ENCODE data around the gene CLN6. TPM values are rescaled to one million over a fixed set of nuclear protein-coding genes. Genes with fewer than 3 reads are reported as not detected.
A peak's percentile ranks its signal among the peaks of the same experiment; 100 is the strongest.

The CLN6 gene
- total RNA-seq, 1 experiment from 2014 or later: 31.4 TPM

GRCh38 chr15:68209272-68209671 lies 20.3 kb downstream of the CLN6 start:
- peaks cover 15% of the 10 kb centered on the region for H3K36me3 Mint-ChIP-seq (ENCODE audit: insufficient read depth, unreplicated experiment)
- no peak for DNase-seq (ENCODE audit: unreplicated experiment)
- H3K27ac Mint-ChIP-seq (ENCODE audit: low read depth, unreplicated experiment): no peak overlapping the region
- H3K9me3 Mint-ChIP-seq (ENCODE audit: unreplicated experiment): no peaks in the 10 kb centered on the region
- no peak overlapping the region for H3K4me3 Mint-ChIP-seq (ENCODE audit: unreplicated experiment)
- no TSS peak for BruUV-seq (replicated peaks)
- TF ChIP-seq, protein P1, sequence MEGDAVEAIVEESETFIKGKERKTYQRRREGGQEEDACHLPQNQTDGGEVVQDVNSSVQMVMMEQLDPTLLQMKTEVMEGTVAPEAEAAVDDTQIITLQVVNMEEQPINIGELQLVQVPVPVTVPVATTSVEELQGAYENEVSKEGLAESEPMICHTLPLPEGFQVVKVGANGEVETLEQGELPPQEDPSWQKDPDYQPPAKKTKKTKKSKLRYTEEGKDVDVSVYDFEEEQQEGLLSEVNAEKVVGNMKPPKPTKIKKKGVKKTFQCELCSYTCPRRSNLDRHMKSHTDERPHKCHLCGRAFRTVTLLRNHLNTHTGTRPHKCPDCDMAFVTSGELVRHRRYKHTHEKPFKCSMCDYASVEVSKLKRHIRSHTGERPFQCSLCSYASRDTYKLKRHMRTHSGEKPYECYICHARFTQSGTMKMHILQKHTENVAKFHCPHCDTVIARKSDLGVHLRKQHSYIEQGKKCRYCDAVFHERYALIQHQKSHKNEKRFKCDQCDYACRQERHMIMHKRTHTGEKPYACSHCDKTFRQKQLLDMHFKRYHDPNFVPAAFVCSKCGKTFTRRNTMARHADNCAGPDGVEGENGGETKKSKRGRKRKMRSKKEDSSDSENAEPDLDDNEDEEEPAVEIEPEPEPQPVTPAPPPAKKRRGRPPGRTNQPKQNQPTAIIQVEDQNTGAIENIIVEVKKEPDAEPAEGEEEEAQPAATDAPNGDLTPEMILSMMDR (IDR thresholded peaks at IDR 0.05; ENCODE audit: unreplicated experiment): no peak
- H3K4me1 Mint-ChIP-seq (ENCODE audit: insufficient read depth, unreplicated experiment): peaks cover 6% of the 10 kb centered on the region
- ChIA-PET CTCF (no interaction called here), POLR2A (no interaction called here)
- H3K27me3 Mint-ChIP-seq (ENCODE audit: insufficient read depth, unreplicated experiment): no peaks in the 10 kb centered on the region
- intact Hi-C loops (cut with micrococcal nuclease): no loop called here

- Mint-ChIP-seq H3K9me3 (ENCODE audit: unreplicated experiment) (no peaks in the 10 kb centered on the region), H3K4me3 (ENCODE audit: unreplicated experiment) (no peak overlapping the region), H3K27ac (ENCODE audit: low read depth, unreplicated experiment) (no peak overlapping the region), H3K36me3 (ENCODE audit: insufficient read depth, unreplicated experiment) (peaks cover 15% of the 10 kb centered on the region), H3K4me1 (ENCODE audit: insufficient read depth, unreplicated experiment) (peaks cover 6% of the 10 kb centered on the region), H3K27me3 (ENCODE audit: insufficient read depth, unreplicated experiment) (no peaks in the 10 kb centered on the region)
- ChIA-PET POLR2A (no interaction called here), CTCF (no interaction called here)
- intact Hi-C loops (cut with micrococcal nuclease): no loop called here
- BruUV-seq (replicated peaks): no TSS peak
- no peak for DNase-seq (ENCODE audit: unreplicated experiment)
- TF ChIP-seq, protein P1 (IDR thresholded peaks at IDR 0.05; ENCODE audit: unreplicated experiment): no peak
Observed at GRCh38 chr15:68208636-68209240, 20.8 kb downstream of the CLN6 start.

GRCh38 chr15:68208136-68208535 lies 21.4 kb downstream of the CLN6 start:
- Mint-ChIP-seq H3K4me3 (ENCODE audit: unreplicated experiment) (no peak overlapping the region), H3K4me1 (ENCODE audit: insufficient read depth, unreplicated experiment) (peaks cover 6% of the 10 kb centered on the region), H3K27ac (ENCODE audit: low read depth, unreplicated experiment) (no peak overlapping the region), H3K36me3 (ENCODE audit: insufficient read depth, unreplicated experiment) (peaks cover 15% of the 10 kb centered on the region), H3K9me3 (ENCODE audit: unreplicated experiment) (no peaks in the 10 kb centered on the region), H3K27me3 (ENCODE audit: insufficient read depth, unreplicated experiment) (no peaks in the 10 kb centered on the region)
- intact Hi-C loops (cut with micrococcal nuclease): no loop called here
- no peak for DNase-seq (ENCODE audit: unreplicated experiment)
- ChIA-PET POLR2A (no interaction called here), CTCF (no interaction called here)
- no TSS peak for BruUV-seq (replicated peaks)
- TF ChIP-seq, protein P1 (IDR thresholded peaks at IDR 0.05; ENCODE audit: unreplicated experiment): no peak

- Mint-ChIP-seq H3K9me3 (ENCODE audit: unreplicated experiment) (no peaks in the 10 kb centered on the region), H3K27ac (ENCODE audit: low read depth, unreplicated experiment) (no peak overlapping the region), H3K4me1 (ENCODE audit: insufficient read depth, unreplicated experiment) (peaks cover 6% of the 10 kb centered on the region), H3K27me3 (ENCODE audit: insufficient read depth, unreplicated experiment) (no peaks in the 10 kb centered on the region), H3K36me3 (ENCODE audit: insufficient read depth, unreplicated experiment) (peaks cover 15% of the 10 kb centered on the region), H3K4me3 (ENCODE audit: unreplicated experiment) (no peak overlapping the region)
- DNase-seq (ENCODE audit: unreplicated experiment): no peak
- BruUV-seq (replicated peaks): TSS peak; percentile 30
- POLR2A ChIA-PET: no interaction called here
- CTCF ChIA-PET: no interaction called here
- TF ChIP-seq, protein P1 (IDR thresholded peaks at IDR 0.05; ENCODE audit: unreplicated experiment): no peak
- intact Hi-C loops (cut with micrococcal nuclease): no loop called here
Observed at GRCh38 chr15:68207176-68207935, 22.2 kb downstream of the CLN6 start.
